ENCODE results near the gene BOK. TPM values are rescaled to one million over a fixed set of nuclear protein-coding genes. Genes with fewer than 3 reads are reported as not detected.
"Not testable (repeated sequence)": the region's sequence is repeated elsewhere in the genome, so short reads cannot be mapped to it uniquely, and the experiment has no call there.

BOK gene
- polyA plus RNA-seq, 1 donor: 63.4 TPM

GRCh38 chr2:241555711-241556110 lies 2.8 kb upstream of the BOK start:
- no peak for DNase-seq (ENCODE audit: low read depth)

GRCh38 chr2:241556746-241557145 lies 1.8 kb upstream of the BOK start:
- DNase-seq (ENCODE audit: low read depth): no peak

GRCh38 chr2:241559323-241560161 lies 997 bp downstream of the BOK start:
- DNase-seq (ENCODE audit: low read depth): no peak

- no peak for DNase-seq (ENCODE audit: low read depth)
These were observed 1.8 kb downstream of the BOK start for GRCh38 chr2:241560162-241560882.

- no peak for DNase-seq (ENCODE audit: low read depth)
These were observed 2.4 kb downstream of the BOK start for GRCh38 chr2:241560883-241561474.

- DNase-seq (ENCODE audit: low read depth): no peak
These were observed 3.3 kb downstream of the BOK start for GRCh38 chr2:241561832-241562231.

GRCh38 chr2:241562269-241562891 lies 3.8 kb downstream of the BOK start:
- DNase-seq (ENCODE audit: low read depth): no peak

- DNase-seq (ENCODE audit: low read depth): no peak
These were observed 4.5 kb downstream of the BOK start for GRCh38 chr2:241563031-241563507.

- DNase-seq (ENCODE audit: low read depth): no peak
These were observed 5.0 kb downstream of the BOK start for GRCh38 chr2:241563571-241563980.

- no peak for DNase-seq (ENCODE audit: low read depth)
These were observed 5.5 kb downstream of the BOK start for GRCh38 chr2:241563981-241564595.

- DNase-seq (ENCODE audit: low read depth): no peak
These were observed 6.3 kb downstream of the BOK start for GRCh38 chr2:241564596-241565410.

- no peak for DNase-seq (ENCODE audit: low read depth)
These were observed 6.9 kb downstream of the BOK start for GRCh38 chr2:241565411-241565810.

GRCh38 chr2:241566021-241566420 lies 7.5 kb downstream of the BOK start:
- not testable (repeated sequence) for DNase-seq (ENCODE audit: low read depth)

GRCh38 chr2:241566468-241566867 lies 7.9 kb downstream of the BOK start:
- DNase-seq (ENCODE audit: low read depth): no peak

- not testable (repeated sequence) for DNase-seq (ENCODE audit: low read depth)
These were observed 8.7 kb downstream of the BOK start for GRCh38 chr2:241567266-241567665.

GRCh38 chr2:241567776-241568175 lies 9.2 kb downstream of the BOK start:
- DNase-seq (ENCODE audit: low read depth): no peak

GRCh38 chr2:241568726-241569125 lies 10.2 kb downstream of the BOK start:
- no peak for DNase-seq (ENCODE audit: low read depth)

- no peak for DNase-seq (ENCODE audit: low read depth)
These were observed 11.3 kb downstream of the BOK start for GRCh38 chr2:241569831-241570281.

GRCh38 chr2:241570961-241571581 lies 12.5 kb downstream of the BOK start:
- DNase-seq (ENCODE audit: low read depth): no peak

Data from forelimb muscle (tissue), 1 donor.